Ovary (tissue), 9 donors: ENCODE measurements around the gene ARF5. TPM values are rescaled to one million over a fixed set of nuclear protein-coding genes. Genes with fewer than 3 reads are reported as not detected.

ENCODE experiments used
- DNase-seq, 5 donors: peaks; one replicate each; pipeline ENCODE4 v3.0.0-alpha.2; 2019 to 2020
- H3K27ac ChIP-seq, 2 donors: fragments of 200-600 bp; one replicate each; pipeline versions ENCODE4 v1.5.1 to v1.8.0; 2019 to 2022
- H3K27me3 ChIP-seq: fragments of 200-600 bp; one replicate; pipeline ENCODE4 v1.8.0; 2022
- H3K36me3 ChIP-seq: fragments of 200-600 bp; sonication (generic); one replicate; pipeline ENCODE4 v1.5.1; 2019
- H3K4me1 ChIP-seq: one replicate; pipeline ENCODE4 v1.8.1; 2013; ENCODE audit warnings: mild to moderate bottlenecking, moderate library complexity; ENCODE audit not compliant: insufficient read depth
- H3K4me3 ChIP-seq: fragments of 200-600 bp; sonication (generic); one replicate; pipeline ENCODE4 v1.5.1; 2017
- H3K9me3 ChIP-seq, 2 donors: fragments of 200-600 bp in 1 of 2; sonication (generic) in 1 of 2; one replicate each; pipeline versions ENCODE4 v1.5.1 to v1.8.1; 2013 to 2019; ENCODE audit warnings: mild to moderate bottlenecking in 1 of 2, moderate library complexity in 1 of 2
- CTCF ChIP-seq, 3 donors: fragments of 450-650 bp in 2 of 3; fragments of 200-600 bp in 1 of 3; IDR thresholded peaks; one replicate each; pipeline versions ENCODE4 v1.5.1 to v1.8.0; 2016 to 2022; ENCODE audit warnings: antibody characterized with exemption in 3 of 3, mild to moderate bottlenecking in 1 of 3
- EP300 ChIP-seq: sonication (generic); formaldehyde crosslinking; IDR thresholded peaks from one replicate; pipeline ENCODE4 v1.6.1; 2017; ENCODE audit warnings: antibody characterized with exemption
- POLR2A ChIP-seq: fragments of 450-650 bp; IDR thresholded peaks from one replicate; pipeline ENCODE4 v1.6.1; 2017; ENCODE audit warnings: antibody characterized with exemption, mild to moderate bottlenecking, moderate library complexity
- WGBS, 3 donors: extraction: QIAGEN DNeasy Blood & Tissue Kit in 1 of 3; methylation state at CpG; one replicate each; pipeline versions ENCODE4 v1.1.5 to v1.1.7; 2013 to 2017; 5-methylcytosine and 5-hydroxymethylcytosine counted together
- intact Hi-C, 4 donors: fragments of 100-400 bp; cut with DNase I; formaldehyde crosslinking; loops; one replicate each; pipeline versions ENCODE4 v1.11.0 to v1.15.1; 2022 to 2023
- polyA plus RNA-seq, 2 donors: library from polyadenylated mRNA; stranded (reverse); fragments of 200-250 nt in 1 of 2; fragments of 350-450 nt in 1 of 2; fragmentation: Illumina TruSeq in 1 of 2; extraction: RNeasy Lipid Tissue Mini Kit (QIAGEN cat#74804) in 1 of 2; gene quantifications; one replicate each; pipeline ENCODE4 v1.2.3, GENCODE V29; 2013 to 2014
- total RNA-seq, 7 donors: library from RNA; depleted of rRNA in 2 of 7; stranded (reverse); fragments of >200 nt in 2 of 7; fragmentation: NEBNext Ultra II Directional in 3 of 7; extraction: Animal tissue kit (Norgen Biotek cat#: 25700) in 3 of 7; gene quantifications; one replicate each; pipeline versions ENCODE4 v1.1.0 to v1.2.4, GENCODE V29; 2016 to 2023
- donor health status: DM: no; HTN: no; CAD: no; lungs with moderate emphysema.
- donor health status: DM: no; HTN: no; CAD: no.
- donor health status: Bipolar disorder and iron deficiency.
- donor health status: DM: yes; HTN: yes; CAD: no.
- donor health status: DM: no; HTN: no; CAD: no.
- donor health status: DM: yes; HTN: yes; CAD: no.

The ARF5 gene
- total and polyA plus RNA-seq, 9 donors = 87.8 to 147 (median 103) TPM

- Histone ChIP-seq H3K4me1 (no peaks in the 10 kb centered on the region), H3K36me3 (no peaks in the 10 kb centered on the region), H3K27ac (no peak overlapping the region), H3K9me3 (no peaks in the 10 kb centered on the region), H3K4me3 (no peak overlapping the region), H3K27me3 (no peaks in the 10 kb centered on the region)
- DNase-seq = no peak
- intact Hi-C loops = no loop called here
- no peak for TF ChIP-seq POLR2A
- no peak for TF ChIP-seq EP300
- TF ChIP-seq CTCF (IDR thresholded peaks at IDR 0.05) = no peak
These were observed 37.1 kb downstream of the ARF5 start for GRCh38 chr7:127625331-127625730.

DNA sequence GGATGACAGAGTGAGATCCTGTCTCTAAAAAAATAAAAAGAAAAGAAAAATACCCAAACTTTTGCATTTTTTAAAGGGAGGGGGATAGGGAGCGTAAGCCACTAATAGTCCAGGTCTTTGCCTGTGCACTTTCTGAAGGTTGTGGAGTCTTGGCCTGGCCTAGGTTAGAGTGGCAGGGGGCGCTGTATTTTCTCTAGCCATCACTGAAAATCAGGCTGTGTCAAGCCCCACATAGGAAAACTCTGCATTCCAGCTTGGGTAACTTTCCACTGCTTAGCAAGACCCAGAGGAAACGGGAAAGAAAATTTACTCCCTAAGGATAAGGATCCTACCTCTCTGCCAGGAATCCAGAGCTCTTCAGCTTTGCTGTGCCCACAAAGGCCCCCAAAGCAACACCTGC lies 40.2 kb downstream of the ARF5 start:
- Histone ChIP-seq H3K27me3 (no peaks in the 10 kb centered on the region), H3K36me3 (no peaks in the 10 kb centered on the region), H3K4me1 (no peaks in the 10 kb centered on the region), H3K9me3 (no peaks in the 10 kb centered on the region), H3K4me3 (no peak overlapping the region), H3K27ac (no peak overlapping the region)
- TF ChIP-seq POLR2A = no peak
- no peak for TF ChIP-seq EP300
- no peak for TF ChIP-seq CTCF (IDR thresholded peaks at IDR 0.05)
- intact Hi-C loops = no loop called here
- DNase-seq = no peak
- WGBS, 3 donors = 44 to 51% (median 48%) methylated on average over 3 of the region's 3 CpGs

GRCh38 chr7:127629268-127629854 lies 41.1 kb downstream of the ARF5 start:
- no peak for DNase-seq
- Histone ChIP-seq H3K27me3 (no peaks in the 10 kb centered on the region), H3K4me3 (no peak overlapping the region), H3K36me3 (no peaks in the 10 kb centered on the region), H3K4me1 (no peaks in the 10 kb centered on the region), H3K27ac (no peak overlapping the region), H3K9me3 (no peaks in the 10 kb centered on the region)
- 19 to 22% (median 19%) methylated on average over 5 of the region's 5 CpGs for WGBS, 3 donors
- TF ChIP-seq CTCF (IDR thresholded peaks at IDR 0.05) (no peak), EP300 (no peak), POLR2A (no peak)
- intact Hi-C loops = no loop called here

DNA sequence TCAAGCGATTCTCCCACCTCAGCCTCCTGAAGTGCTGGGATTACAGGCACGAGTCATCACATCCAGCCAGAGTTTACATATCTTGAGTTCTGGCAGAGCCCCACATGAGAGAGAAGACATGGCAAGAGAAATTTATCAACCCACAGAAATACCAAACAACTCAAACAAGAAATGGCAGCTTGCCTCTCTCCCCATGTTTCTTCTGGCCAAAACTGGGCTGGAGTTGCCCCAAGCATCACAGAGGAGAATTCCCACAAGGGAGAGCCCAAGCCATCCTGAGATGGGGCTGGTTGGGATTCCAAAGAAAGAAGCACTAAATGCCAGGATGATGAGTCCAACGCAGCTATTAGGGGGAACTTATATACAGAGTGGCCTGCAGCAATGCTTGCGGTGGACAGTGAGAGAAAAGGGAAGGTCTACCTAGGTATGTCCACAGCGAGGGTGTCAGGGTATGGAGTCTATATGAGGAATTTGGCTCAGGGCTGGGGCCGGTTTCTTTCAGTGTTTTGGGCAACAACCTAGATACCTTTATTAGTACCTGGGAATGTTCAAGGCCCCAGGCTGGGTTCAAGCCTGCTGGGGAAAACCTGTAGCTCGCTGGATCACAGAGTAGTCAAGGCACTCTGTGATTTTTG lies 44.2 kb downstream of the ARF5 start:
- Histone ChIP-seq H3K4me3 (no peak overlapping the region), H3K27ac (no peak overlapping the region), H3K36me3 (no peaks in the 10 kb centered on the region), H3K27me3 (no peaks in the 10 kb centered on the region), H3K9me3 (no peaks in the 10 kb centered on the region), H3K4me1 (no peaks in the 10 kb centered on the region)
- intact Hi-C loops = no loop called here
- DNase-seq = no peak
- 67 to 81% (median 78%) methylated on average over 7 of the region's 7 CpGs for WGBS, 3 donors
- TF ChIP-seq EP300 = no peak
- no peak for TF ChIP-seq POLR2A
- TF ChIP-seq CTCF (IDR thresholded peaks at IDR 0.05) = no peak
